ENCODE results near the gene TSPAN4.
A peak's percentile ranks its signal among the peaks of the same experiment; 100 is the strongest.

The TSPAN4 gene

GRCh38 chr11:884578-885070 lies 42.0 kb downstream of the TSPAN4 start:
- H3K36me3 Mint-ChIP-seq, result peaks cover 63% of the 10 kb centered on the region
- no peak overlapping the region for H3K27ac Mint-ChIP-seq

GRCh38 chr11:886568-886967 lies 43.9 kb downstream of the TSPAN4 start:
- H3K27me3 Mint-ChIP-seq, result no peaks in the 10 kb centered on the region
- H3K36me3 Mint-ChIP-seq, result peaks cover 55% of the 10 kb centered on the region
- H3K9me3 Mint-ChIP-seq, result no peaks in the 10 kb centered on the region
- H3K27ac Mint-ChIP-seq, result no peak overlapping the region
- no peak for ATAC-seq
- H3K4me3 Mint-ChIP-seq, result no peak overlapping the region
- no peaks in the 10 kb centered on the region for H3K4me1 Mint-ChIP-seq

More at GRCh38 chr11:884578-885070, 42.0 kb downstream of the TSPAN4 start:
- H3K9me3 Mint-ChIP-seq, result no peaks in the 10 kb centered on the region
- peak; percentile 10 for ATAC-seq
- H3K4me1 Mint-ChIP-seq, result no peaks in the 10 kb centered on the region
- no peaks in the 10 kb centered on the region for H3K27me3 Mint-ChIP-seq
- no peak overlapping the region for H3K4me3 Mint-ChIP-seq

- ATAC-seq, result no peak
- H3K27me3 Mint-ChIP-seq, result no peaks in the 10 kb centered on the region
- no peak overlapping the region for H3K27ac Mint-ChIP-seq
- no peaks in the 10 kb centered on the region for H3K4me1 Mint-ChIP-seq
- no peaks in the 10 kb centered on the region for H3K9me3 Mint-ChIP-seq
- H3K36me3 Mint-ChIP-seq, result peaks cover 44% of the 10 kb centered on the region
- H3K4me3 Mint-ChIP-seq, result no peak overlapping the region
Measured at GRCh38 chr11:887589-887988, 44.9 kb downstream of the TSPAN4 start.

- peaks cover 37% of the 10 kb centered on the region for H3K36me3 Mint-ChIP-seq
- no peak overlapping the region for H3K27ac Mint-ChIP-seq
- no peaks in the 10 kb centered on the region for H3K4me1 Mint-ChIP-seq
- H3K27me3 Mint-ChIP-seq, result no peaks in the 10 kb centered on the region
- no peak for ATAC-seq
- H3K4me3 Mint-ChIP-seq, result no peak overlapping the region
- H3K9me3 Mint-ChIP-seq, result no peaks in the 10 kb centered on the region
Measured at GRCh38 chr11:888310-889212, 45.9 kb downstream of the TSPAN4 start.

- Mint-ChIP-seq H3K36me3 (peaks cover 37% of the 10 kb centered on the region), H3K27me3 (no peaks in the 10 kb centered on the region), H3K4me3 (no peak overlapping the region), H3K27ac (no peak overlapping the region), H3K9me3 (no peaks in the 10 kb centered on the region), H3K4me1 (no peaks in the 10 kb centered on the region)
- no peak for ATAC-seq
Measured at GRCh38 chr11:889257-889656, 46.6 kb downstream of the TSPAN4 start.

- Mint-ChIP-seq H3K4me1 (no peaks in the 10 kb centered on the region), H3K36me3 (peaks cover 37% of the 10 kb centered on the region), H3K4me3 (no peak overlapping the region), H3K27me3 (no peaks in the 10 kb centered on the region), H3K27ac (no peak overlapping the region), H3K9me3 (no peaks in the 10 kb centered on the region)
- ATAC-seq, result no peak
Measured at GRCh38 chr11:889687-890475, 47.2 kb downstream of the TSPAN4 start.

- no peak for ATAC-seq
- H3K9me3 Mint-ChIP-seq, result no peaks in the 10 kb centered on the region
- H3K27ac Mint-ChIP-seq, result no peak overlapping the region
- H3K4me3 Mint-ChIP-seq, result no peak overlapping the region
- no peaks in the 10 kb centered on the region for H3K27me3 Mint-ChIP-seq
- peaks cover 32% of the 10 kb centered on the region for H3K36me3 Mint-ChIP-seq
- H3K4me1 Mint-ChIP-seq, result no peaks in the 10 kb centered on the region
Measured at GRCh38 chr11:890794-891540, 48.3 kb downstream of the TSPAN4 start.

GRCh38 chr11:893008-893654 lies 50.5 kb downstream of the TSPAN4 start:
- H3K9me3 Mint-ChIP-seq, result no peaks in the 10 kb centered on the region
- no peaks in the 10 kb centered on the region for H3K4me1 Mint-ChIP-seq
- no peaks in the 10 kb centered on the region for H3K27me3 Mint-ChIP-seq
- H3K36me3 Mint-ChIP-seq, result peaks cover 16% of the 10 kb centered on the region
- ATAC-seq, result no peak
- no peak overlapping the region for H3K4me3 Mint-ChIP-seq
- H3K27ac Mint-ChIP-seq, result no peak overlapping the region

GRCh38 chr11:894575-895201 lies 52.0 kb downstream of the TSPAN4 start:
- Mint-ChIP-seq H3K27ac (no peak overlapping the region), H3K4me3 (no peak overlapping the region), H3K4me1 (no peaks in the 10 kb centered on the region)

GRCh38 chr11:895331-896110 lies 52.9 kb downstream of the TSPAN4 start:
- ATAC-seq, result no peak
- Mint-ChIP-seq H3K27ac (no peak overlapping the region), H3K4me3 (no peak overlapping the region), H3K4me1 (no peaks in the 10 kb centered on the region), H3K27me3 (no peaks in the 10 kb centered on the region), H3K9me3 (no peaks in the 10 kb centered on the region), H3K36me3 (peaks cover 16% of the 10 kb centered on the region)

More at GRCh38 chr11:894575-895201, 52.0 kb downstream of the TSPAN4 start:
- H3K36me3 Mint-ChIP-seq, result peaks cover 12% of the 10 kb centered on the region
- no peaks in the 10 kb centered on the region for H3K9me3 Mint-ChIP-seq
- ATAC-seq, result no peak
- H3K27me3 Mint-ChIP-seq, result no peaks in the 10 kb centered on the region

- H3K27ac Mint-ChIP-seq, result no peak overlapping the region
- ATAC-seq, result no peak
- H3K36me3 Mint-ChIP-seq, result peaks cover 36% of the 10 kb centered on the region
- no peak overlapping the region for H3K4me3 Mint-ChIP-seq
- no peaks in the 10 kb centered on the region for H3K27me3 Mint-ChIP-seq
- H3K4me1 Mint-ChIP-seq, result no peaks in the 10 kb centered on the region
- H3K9me3 Mint-ChIP-seq, result no peaks in the 10 kb centered on the region
Measured at GRCh38 chr11:897253-898142, 54.8 kb downstream of the TSPAN4 start.

- no peak for ATAC-seq
- Mint-ChIP-seq H3K27me3 (no peaks in the 10 kb centered on the region), H3K36me3 (peaks cover 42% of the 10 kb centered on the region), H3K4me1 (no peaks in the 10 kb centered on the region), H3K9me3 (no peaks in the 10 kb centered on the region), H3K4me3 (no peak overlapping the region), H3K27ac (no peak overlapping the region)
Measured at GRCh38 chr11:898143-898511, 55.5 kb downstream of the TSPAN4 start.
